GM19468 (cell line): ENCODE results near the gene MED20.
"Not testable (repeated sequence)": the region's sequence is repeated elsewhere in the genome, so short reads cannot be mapped to it uniquely, and the experiment has no call there.

Experiments
- ATAC-seq: cut with Tn5 transposase; IDR thresholded peaks from one replicate; pipeline ENCODE4 v1.9.1; 2021; ENCODE audit warnings: mild to moderate bottlenecking, moderate library complexity, moderate number of reproducible peaks; ENCODE audit not compliant: unreplicated experiment; ENCODE audit errors: extremely low read depth

Gene MED20, protein sequence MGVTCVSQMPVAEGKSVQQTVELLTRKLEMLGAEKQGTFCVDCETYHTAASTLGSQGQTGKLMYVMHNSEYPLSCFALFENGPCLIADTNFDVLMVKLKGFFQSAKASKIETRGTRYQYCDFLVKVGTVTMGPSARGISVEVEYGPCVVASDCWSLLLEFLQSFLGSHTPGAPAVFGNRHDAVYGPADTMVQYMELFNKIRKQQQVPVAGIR

DNA sequence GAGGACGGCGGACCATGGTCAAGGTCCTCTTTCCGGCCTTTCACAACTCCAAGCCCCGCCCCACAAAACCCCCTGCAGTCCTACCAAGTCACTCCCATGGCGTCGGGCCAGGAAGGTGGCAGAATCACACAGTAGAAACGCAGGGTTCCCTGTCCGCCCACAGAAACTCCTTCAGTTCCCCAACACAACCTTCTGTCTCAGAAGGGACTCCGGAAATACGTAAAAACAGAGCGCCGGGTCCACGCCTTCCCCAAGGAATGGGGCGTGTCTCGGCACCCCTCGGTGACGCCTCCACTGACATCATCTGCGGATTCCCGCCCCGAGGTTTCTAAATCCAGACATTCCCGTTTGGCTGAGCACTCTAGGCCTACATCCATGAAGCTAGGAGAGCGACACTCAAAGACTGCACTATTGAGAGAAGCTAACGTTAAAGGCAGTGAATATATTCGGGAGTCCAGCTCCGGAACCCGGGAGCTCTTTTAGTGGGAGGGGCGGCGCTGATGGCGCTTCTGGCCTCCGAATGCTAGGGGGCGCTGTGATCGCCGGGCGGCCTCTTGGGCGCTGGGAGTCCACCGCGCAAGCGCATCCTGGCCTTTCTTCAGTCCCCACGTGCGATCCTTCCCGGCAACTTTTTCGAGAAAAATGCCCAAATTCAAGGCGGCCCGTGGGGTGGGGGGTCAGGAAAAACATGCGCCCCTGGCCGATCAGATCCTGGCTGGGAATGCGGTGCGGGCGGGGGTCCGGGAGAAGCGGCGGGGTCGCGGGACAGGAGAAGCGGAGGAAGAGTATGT, at the start of gene MED20, which contains the start of gene BYSL:
Gene MED20 (minus strand): TSS at position 219 of the 791 bp plus-strand sequence. CDS start 121 bp downstream, at position 98.
Gene BYSL (plus strand): TSS at position 579 of the 791 bp plus-strand sequence. CDS start 64 bp downstream, at position 643.
- peak; percentile 78 for ATAC-seq

DNA sequence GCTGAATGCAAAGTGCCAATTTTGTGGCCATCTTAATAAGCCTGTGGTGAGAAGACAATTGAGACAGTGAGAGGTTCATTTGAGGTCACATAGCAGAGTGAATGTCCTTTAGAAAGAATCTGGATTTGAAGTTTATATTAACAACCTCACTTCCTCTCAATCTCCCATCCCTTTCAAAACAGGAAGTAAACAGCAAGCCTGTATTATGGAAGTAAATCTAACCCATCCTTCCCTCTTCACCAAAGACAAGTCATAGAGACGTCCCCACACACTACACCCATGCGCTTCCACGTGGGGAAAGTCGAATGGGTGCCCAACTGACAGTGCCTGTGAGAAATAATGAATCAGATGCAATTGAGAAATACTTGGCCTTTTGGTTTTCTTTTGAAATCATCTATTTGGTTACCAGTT, 49.5 kb upstream of the MED20 start:
- no peak for ATAC-seq

DNA sequence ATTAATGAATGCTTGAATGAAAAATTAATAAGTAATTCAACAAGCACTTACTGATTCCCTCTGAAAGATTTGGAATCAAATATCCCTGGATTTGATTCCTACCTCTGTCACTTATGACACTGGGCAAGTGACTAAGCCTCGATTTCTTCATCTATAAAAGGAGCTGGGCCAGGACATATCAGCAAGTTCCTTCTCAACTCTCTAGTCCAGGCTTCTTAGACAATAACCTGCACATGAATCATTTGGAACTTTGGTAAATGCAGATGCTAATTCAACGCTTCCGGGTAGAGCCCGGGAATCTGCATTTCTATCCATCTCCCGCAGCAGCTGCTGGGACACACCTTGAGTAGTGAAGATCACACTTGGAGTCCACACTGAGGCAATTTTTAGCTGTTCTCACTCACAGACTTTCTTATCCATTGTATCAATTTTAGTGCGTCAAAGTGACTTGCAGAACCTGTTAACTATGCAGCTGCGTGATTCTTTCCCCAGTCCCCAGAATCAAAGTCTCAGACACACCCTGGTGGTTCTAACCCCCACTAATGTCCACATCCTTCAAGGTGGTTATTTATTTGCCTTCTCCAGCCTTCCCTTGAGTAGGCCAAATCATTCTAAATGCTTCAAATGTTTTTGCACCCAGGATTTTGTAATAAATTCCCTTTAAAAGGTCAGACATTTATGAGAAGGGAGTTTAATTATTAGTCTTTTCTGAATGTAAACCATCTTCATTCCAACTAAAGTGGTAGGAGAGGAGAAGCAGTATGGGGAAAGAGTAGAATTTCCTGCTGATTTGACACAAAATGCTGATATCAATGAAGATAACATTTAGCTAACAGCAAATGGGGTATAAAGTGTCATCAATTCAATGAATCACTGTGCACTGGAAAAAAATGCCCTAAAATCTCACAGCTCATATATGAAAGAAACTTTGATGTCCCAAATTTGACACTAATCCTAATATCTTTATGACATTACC, 46.7 kb upstream of the MED20 start:
- ATAC-seq = no peak

DNA sequence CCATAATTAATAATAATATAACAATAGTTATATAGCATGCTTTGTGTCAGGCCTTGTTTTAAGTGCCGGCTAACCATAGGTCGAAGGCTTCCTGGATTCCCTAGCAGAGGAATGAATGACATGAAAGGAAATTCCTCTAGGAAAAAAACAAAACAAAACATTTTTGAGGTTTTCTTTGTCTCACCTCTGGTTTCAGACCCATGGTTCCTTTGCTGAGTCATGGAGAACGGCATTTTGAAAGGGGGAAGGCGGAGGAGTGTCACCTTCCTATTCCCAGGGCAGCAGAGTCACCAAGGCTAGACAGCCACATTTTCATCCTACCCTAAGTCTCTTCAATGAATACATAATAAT, 46.0 kb upstream of the MED20 start:
- no peak for ATAC-seq

DNA sequence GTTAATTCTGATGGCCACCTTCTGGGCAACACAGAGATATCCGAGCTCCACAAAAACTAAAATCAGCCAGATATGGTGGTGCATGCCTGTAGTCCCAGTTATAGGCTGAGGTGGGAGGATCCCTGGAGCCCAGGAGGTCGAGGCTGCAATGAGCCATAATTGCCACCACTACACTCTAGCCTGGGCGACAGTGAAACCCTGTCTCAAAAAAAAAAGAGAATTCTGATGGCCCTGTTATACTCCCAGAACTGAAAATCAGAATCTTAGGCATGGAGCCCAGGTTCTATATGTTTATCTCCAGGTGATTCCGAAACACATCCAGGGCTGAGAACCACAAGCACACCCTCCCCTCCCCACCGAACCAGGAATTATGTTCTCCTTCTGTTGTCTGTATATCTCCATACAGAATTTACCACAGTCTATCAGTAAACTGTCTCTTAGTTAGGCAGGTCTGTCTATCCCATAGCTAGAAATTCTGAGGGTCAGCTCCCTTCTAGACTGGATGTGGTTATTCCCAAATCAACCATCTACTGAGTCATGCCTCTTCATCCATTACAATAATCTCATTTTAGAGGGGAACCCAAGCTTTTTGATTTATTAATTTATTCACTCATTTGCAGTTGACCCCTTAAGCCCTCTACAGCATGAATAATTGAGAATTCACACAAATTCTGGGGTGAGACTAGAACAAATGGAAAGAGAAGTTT, 45.4 kb upstream of the MED20 start:
- ATAC-seq = no peak

DNA sequence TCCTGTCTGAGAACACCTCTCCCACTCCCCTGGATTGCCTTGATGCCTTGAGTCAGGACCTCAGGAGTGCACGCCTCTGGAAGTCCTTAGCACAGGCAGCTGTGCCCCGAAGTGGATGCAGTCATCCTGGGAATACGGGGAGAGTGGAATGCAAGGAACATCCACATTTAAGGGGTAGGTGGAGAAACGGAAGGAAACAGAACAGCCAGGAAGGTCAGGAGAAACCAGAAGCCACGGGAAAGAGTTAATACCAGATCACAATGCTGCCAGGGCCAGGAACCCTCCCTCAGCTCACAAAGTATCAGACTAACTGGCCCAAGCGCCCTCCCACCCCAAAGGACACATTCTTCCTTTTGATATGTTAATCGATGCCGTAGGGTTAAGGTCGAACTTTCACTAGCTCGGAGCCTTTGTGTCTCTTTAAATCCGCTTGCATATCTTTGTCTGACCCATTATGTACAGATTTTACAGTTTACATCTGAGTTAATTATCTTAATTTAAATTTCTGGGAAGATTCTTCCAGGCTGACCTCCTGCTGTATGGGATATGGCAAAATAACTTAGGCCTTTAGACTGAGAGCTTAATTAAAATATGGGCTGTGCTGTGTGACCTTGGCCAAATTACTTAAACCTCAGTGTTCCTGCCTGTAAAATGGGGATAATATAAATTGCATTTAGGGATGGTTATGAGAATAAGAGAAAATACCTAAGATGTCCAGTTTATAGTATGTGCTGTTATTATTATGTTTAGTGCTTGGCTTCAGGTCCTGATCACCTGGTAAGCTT, 44.7 kb upstream of the MED20 start:
- ATAC-seq = no peak

DNA sequence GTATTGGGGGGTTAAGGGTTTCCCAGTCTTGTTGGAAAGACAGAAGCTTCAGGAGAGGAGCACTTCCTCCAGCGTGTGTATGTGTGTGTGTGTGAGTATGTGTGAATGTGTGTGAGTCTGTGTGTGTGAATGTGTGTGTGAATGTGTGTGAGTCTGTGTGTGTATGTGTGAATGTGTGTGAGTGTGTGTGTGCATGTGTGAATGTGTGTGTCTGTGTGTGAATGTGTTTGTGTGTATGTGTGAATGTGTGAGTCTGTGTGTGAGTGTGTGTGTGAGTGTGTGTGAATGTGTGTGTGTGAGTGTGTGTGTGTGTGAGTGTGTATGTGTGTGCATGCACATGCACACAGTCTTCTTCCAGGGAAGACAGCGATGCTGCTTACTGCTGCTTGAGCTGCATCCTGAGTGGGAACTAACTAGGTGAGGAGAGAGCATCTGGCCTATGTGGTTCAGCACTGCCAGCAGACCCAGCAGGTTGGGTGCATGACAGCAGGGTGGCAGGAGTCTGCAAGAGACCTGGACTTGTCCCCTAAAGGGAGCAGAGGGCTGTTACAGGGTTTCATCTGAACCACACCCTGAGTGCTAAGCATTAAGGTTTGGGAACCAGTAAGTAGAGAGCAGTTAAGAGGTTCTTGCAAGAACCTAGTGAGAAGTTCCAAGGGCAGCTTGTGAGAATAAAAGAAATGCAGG, 43.4 kb upstream of the MED20 start:
- ATAC-seq = no peak

DNA sequence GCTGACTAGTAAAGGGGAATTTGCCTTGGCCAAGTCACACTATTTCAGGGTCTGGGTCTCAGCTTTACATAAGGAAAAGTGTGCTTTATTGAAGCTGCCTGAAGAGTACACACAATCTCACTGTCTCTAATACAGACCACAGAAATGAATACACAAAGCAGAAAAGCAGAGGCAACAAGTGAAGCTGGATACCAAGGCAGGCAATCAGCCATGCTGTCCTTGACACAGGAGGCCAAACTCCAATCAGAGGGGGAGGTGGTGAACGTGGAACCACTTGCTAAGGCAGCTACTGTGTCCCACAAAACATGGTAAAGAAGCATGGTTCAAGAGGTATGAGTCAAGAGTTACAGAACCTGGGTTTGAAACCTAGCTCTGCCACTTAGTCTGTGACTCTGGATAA, 42.4 kb upstream of the MED20 start:
- ATAC-seq = no peak

DNA sequence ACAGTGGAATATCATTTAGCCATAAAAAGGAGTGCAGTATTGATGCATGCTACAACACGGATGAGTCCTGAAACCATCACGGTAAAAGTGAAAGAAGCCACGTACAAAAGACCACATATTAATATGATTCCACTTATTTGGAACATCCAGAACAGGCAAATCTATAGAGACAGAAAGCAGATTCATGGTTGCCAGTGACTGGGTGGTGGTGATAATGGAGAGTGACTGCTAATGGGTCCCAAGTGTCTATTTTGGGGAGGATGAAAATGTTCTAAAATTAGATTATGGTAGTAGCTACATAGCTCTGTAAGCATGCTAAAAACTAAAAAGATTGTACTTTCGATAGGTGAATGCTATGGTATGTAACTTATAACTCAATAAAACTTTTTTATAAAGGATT, 39.1 kb upstream of the MED20 start:
- no peak for ATAC-seq

DNA sequence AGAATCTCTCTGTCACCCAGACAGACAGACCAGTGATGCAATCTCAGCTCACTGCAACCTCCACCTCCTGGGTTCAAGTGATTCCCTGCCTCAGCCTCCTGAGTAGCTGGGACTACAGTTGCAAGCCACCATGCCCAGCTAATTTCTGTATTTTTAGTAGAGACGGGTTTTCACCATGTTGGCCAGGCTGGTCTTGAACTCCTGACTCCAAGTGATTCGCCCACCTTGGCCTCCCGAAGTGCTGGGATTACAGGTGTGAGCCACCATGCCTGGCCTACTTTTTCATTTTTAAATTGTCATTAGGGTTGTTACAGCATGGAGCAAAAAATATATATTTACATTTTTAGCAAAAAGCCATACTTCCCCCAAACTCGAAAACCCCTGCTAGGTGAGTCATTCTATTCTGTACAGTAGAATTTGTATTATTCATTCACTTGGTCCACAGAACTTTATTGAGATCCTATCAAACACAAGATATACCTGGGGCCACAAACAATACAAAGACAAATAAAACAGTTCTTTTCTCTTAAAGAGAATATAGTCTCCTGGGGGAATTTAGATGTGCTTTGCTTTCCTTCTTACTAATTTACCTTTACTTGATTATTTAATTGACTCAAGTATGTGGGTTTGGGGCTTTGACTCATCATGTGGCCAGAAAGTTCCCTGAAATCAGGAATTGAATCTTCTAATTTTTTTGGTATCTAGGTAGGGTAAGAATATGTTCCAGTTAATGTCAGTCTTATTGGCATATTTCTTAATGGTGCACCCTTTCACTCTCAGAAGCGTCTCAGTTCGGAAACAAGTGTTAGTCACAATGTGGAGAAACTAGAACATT, 37.3 kb upstream of the MED20 start:
- ATAC-seq = no peak

DNA sequence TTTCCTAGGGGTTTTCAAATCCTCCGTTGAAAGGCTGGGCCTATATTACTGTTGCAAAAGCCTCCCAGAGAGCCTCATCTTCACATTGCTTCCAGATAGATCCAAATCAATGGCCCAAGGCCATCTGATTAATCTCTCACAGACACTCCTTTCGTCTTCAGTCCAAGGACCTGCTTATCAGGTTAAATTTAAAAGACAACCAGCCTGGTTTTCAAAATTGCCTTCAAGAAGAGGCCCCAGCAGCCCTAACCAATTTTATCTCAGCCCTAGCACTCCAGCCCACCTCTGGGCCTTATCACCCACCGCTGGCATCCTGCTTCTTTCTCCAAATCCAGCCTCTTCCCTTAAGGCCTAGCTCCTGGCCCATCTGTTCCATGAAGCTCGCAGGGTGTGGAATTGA, 36.2 kb upstream of the MED20 start:
- ATAC-seq = no peak

DNA sequence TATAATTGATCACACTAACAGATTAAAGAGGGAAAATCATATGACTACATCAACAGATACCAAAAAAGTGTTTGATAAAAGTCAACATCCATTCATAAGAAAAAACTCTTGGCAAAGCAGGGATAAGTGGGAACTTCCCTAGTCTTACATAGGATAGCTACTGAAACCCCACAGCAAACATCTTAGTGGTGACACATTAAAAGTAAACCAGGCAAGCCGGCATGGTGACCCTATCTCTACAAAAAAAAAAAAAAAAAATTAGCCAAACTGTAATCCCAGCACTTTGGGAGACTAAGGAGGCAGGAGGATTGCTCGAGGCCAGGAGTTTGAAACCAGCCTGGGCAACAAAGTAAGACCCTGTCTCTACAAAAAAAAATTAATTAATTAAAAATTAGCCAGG, 34.5 kb upstream of the MED20 start:
- ATAC-seq = no peak

DNA sequence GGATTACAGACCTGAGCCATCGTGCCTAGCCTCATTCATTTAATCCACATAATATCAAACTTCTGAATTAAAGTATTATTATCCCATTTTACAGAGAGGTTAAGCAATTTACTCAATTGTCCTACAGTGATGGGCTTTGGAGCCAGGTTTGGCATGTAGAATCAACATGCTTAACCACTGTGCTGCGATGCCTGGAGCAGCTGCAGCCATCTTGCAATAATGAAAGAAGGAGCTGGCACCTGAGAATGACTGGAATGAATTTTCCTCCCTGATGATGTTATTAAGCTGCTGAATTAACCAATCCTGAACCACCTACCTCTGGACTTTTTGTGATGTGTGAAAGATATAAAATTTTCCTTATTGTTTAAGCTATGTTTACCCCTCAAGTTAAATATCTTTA, 33.7 kb upstream of the MED20 start:
- ATAC-seq = no peak

DNA sequence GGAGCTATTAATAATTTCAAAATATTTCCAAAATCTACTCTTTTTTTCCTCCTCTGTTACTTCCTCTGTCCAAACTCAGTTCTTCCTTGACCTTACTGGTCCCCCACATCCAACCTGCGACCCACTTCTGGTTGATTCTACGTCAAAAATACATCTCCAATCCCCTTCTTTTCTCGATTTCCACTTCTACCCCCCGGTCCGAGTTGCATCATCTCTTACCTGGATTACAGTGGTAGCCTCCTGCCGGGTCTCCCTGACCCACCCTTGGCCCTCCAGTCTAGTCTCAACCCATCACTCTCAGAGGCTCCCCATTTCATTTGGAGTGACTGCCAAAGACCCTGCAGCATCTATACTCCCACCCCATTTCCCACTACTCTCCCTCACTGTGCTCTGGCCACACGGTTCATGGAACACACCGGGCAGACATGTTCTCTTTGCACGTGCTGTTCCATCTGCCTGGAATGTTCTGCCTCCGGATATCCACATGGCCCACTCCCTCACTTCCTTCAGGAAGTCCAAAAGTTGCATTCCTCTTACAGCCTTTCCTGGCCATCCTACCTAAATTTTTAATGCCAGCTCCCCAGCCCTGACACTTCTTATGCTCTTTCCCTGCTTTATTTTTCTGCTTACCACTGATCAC, 26.8 kb upstream of the MED20 start:
- ATAC-seq = no peak

DNA sequence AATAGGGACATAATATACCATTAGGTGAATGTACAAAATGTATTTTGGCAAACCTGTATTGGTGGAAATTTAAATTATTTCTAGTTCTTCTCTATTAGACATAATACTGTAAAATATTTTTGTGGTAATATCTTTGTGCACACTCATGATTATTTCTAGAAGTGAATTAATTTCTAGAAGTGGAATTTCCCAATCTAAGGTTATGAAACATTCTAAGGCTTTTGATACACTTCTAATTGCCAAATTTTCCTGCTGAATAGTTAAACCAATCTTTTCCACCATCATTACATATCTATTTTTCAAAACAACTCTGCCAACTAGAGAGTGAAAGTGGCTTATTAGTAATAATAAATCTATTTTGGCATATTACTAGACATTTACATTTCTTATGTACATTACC, 22.5 kb upstream of the MED20 start:
- no peak for ATAC-seq

DNA sequence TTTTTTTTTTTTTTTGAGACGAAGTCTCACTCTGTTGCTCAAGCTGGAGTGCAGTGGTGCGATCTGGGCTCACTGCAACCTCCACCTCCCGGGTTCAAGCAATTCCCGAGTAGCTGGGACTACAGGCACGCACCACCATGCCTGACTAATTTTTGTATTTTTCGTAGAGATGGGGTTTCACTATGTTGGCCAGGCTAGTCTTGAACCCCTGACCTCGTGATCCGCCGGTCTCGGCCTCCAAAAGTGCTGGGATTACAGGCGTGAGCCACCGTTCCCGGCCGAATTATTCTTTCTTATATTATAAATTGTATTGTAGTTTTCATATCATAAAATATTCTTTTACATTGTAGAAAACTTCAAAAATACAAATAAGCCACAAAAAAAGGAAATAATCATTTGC, 21.9 kb upstream of the MED20 start:
- not testable (repeated sequence) for ATAC-seq

DNA sequence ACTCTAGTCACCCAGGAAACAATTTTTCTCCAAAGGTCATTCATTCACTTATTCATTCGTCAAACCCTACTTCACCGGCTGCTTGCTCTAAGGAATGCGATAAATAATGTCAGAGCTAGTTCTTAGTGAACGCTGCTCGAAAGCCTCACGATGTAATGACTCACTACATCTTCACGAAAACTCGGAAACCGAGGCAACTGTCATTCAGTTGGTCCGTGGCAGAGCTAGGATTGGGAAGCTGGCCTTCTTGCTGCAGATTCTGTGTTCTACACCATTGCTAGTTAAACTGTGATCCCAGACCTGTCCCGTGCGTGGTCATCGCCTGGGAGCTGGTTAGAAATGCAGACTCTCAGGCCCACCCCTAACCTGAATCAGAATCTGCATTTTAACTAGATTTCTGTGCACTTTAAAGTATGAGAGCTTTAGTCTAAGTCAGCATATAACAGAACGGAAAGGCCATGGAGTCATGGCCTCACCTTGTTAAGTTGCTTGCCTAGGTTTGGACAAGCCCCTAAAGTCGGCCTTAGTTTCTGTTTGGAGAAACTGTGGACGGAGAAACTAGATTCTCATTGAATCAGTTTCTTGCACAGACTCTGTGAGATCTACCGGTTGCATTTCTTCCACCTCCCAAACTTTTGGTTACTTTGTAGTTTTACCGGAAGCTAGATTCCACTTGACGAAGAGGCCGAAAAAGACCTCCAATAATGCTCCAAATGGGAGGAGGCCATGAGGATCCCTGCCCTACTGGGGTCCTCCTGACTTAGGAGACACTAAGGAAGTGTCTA, 21.3 kb upstream of the MED20 start:
- no peak for ATAC-seq
